ENCODE data around the gene DNAJC12.

The DNAJC12 gene

DNA sequence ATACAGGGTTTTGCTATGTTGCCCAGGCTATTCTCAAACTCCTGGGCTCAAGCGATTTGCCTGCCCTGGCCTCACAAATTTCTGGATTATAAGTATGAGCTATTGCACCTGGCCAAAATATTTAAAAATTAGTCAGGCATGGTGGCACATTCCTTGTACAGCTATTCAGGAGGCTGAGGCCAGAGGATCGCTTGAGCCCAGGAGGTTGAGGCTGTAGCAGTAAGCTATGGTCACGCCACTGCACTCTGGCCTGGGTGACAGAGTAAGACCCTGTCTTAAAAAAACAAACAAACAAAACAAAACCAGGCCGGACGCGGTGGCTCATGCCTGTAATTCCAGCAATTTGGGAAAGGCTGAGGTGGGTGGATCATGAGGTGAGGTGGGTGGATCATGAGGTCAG lies 32.0 kb upstream of the DNAJC12 start:
- Histone ChIP-seq H3K36me3 (ENCODE audit: control insufficient read depth in 1 of 2, insufficient read depth in 2 of 2, low read depth in 1 of 2, low read length in 2 of 2) (no peaks in the 10 kb centered on the region), H3K9me3 (ENCODE audit: control insufficient read depth, low read length) (no peaks in the 10 kb centered on the region), H3K4me1 (ENCODE audit: control insufficient read depth, insufficient read depth, low read depth, low read length) (no peaks in the 10 kb centered on the region), H2BK12ac (ENCODE audit: low read length in 2 of 2) (no peak overlapping the region), H4K8ac (ENCODE audit: low read length) (no peak overlapping the region), H3K9ac (ENCODE audit: low read length) (no peak overlapping the region), H3K18ac (ENCODE audit: low read depth in 1 of 2, low read length in 2 of 2) (no peak overlapping the region), H4K91ac (ENCODE audit: low read length) (no peak overlapping the region), H2BK5ac (ENCODE audit: low read depth, low read length, poor library complexity, severe bottlenecking) (no peak overlapping the region), H3K79me1 (replicated peaks; ENCODE audit: low read length, poor library complexity, severe bottlenecking) (no peaks in the 10 kb centered on the region), H3K4ac (ENCODE audit: low read depth in 1 of 2, low read length in 2 of 2) (no peak overlapping the region), H3K14ac (ENCODE audit: low read length in 2 of 2) (no peak overlapping the region), H3K4me2 (ENCODE audit: low read length, poor library complexity, severe bottlenecking) (no peak overlapping the region), H2AFZ (ENCODE audit: low read depth, low read length) (no peak overlapping the region), H2BK15ac (ENCODE audit: low read depth, poor library complexity, severe bottlenecking) (no peak overlapping the region), H3K27ac (ENCODE audit: low read length, poor library complexity, severe bottlenecking) (no peak overlapping the region), H3K27me3 (ENCODE audit: control insufficient read depth in 1 of 2, insufficient read depth in 1 of 2, low read length in 2 of 2) (no peaks in the 10 kb centered on the region), H2AK5ac (ENCODE audit: low read length, severe bottlenecking) (no peak overlapping the region), H3K23ac (ENCODE audit: low read length in 2 of 2) (no peak overlapping the region), H2BK120ac (ENCODE audit: low read depth, low read length) (no peak overlapping the region), H3K4me3 (ENCODE audit: insufficient read depth in 1 of 2, low read depth in 1 of 2, low read length in 2 of 2) (no peak overlapping the region)
- 100% methylated on average over 2 of the region's 6 CpGs for WGBS
- DNase-seq: no peak

DNA sequence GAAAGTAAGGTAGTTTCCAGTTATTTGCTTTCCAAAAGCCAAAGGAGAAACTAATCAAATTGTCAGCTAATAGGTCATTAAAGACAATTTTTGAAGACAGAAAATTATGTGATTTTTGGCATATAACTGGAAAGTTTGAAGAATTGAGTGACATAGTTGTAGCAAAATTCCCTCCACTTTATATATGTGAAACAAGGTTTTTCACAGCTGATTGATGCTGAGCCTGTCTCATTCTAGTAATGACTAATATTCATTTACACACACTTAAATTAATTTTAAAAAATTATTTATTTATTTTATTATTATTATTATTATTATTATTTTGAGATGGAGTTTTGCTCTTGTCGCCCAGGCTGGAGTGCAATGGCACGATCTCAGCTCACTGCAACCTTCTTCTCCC lies 30.1 kb upstream of the DNAJC12 start:
- Histone ChIP-seq H4K91ac (ENCODE audit: low read length) (no peak overlapping the region), H3K23ac (ENCODE audit: low read length in 2 of 2) (no peak overlapping the region), H3K4me1 (ENCODE audit: control insufficient read depth, insufficient read depth, low read depth, low read length) (no peaks in the 10 kb centered on the region), H2BK120ac (ENCODE audit: low read depth, low read length) (no peak overlapping the region), H3K27ac (ENCODE audit: low read length, poor library complexity, severe bottlenecking) (no peak overlapping the region), H2BK15ac (ENCODE audit: low read depth, poor library complexity, severe bottlenecking) (no peak overlapping the region), H3K4me2 (ENCODE audit: low read length, poor library complexity, severe bottlenecking) (no peak overlapping the region), H3K14ac (ENCODE audit: low read length in 2 of 2) (no peak overlapping the region), H3K4ac (ENCODE audit: low read depth in 1 of 2, low read length in 2 of 2) (no peak overlapping the region), H2AFZ (ENCODE audit: low read depth, low read length) (no peak overlapping the region), H3K9me3 (ENCODE audit: control insufficient read depth, low read length) (no peaks in the 10 kb centered on the region), H4K8ac (ENCODE audit: low read length) (no peak overlapping the region), H3K9ac (ENCODE audit: low read length) (no peak overlapping the region), H3K18ac (ENCODE audit: low read depth in 1 of 2, low read length in 2 of 2) (no peak overlapping the region), H2BK5ac (ENCODE audit: low read depth, low read length, poor library complexity, severe bottlenecking) (no peak overlapping the region), H2BK12ac (ENCODE audit: low read length in 2 of 2) (no peak overlapping the region), H3K27me3 (ENCODE audit: control insufficient read depth in 1 of 2, insufficient read depth in 1 of 2, low read length in 2 of 2) (no peaks in the 10 kb centered on the region), H3K36me3 (ENCODE audit: control insufficient read depth in 1 of 2, insufficient read depth in 2 of 2, low read depth in 1 of 2, low read length in 2 of 2) (no peaks in the 10 kb centered on the region), H2AK5ac (ENCODE audit: low read length, severe bottlenecking) (no peak overlapping the region), H3K79me1 (replicated peaks; ENCODE audit: low read length, poor library complexity, severe bottlenecking) (no peaks in the 10 kb centered on the region), H3K4me3 (ENCODE audit: insufficient read depth in 1 of 2, low read depth in 1 of 2, low read length in 2 of 2) (no peak overlapping the region)
- WGBS: 95% methylated on average over 2 of the region's 2 CpGs
- no peak for DNase-seq

- Histone ChIP-seq H3K4me1 (ENCODE audit: control insufficient read depth, insufficient read depth, low read depth, low read length) (no peaks in the 10 kb centered on the region), H3K14ac (ENCODE audit: low read length in 2 of 2) (no peak overlapping the region), H3K18ac (ENCODE audit: low read depth in 1 of 2, low read length in 2 of 2) (no peak overlapping the region), H2BK12ac (ENCODE audit: low read length in 2 of 2) (no peak overlapping the region), H3K79me1 (replicated peaks; ENCODE audit: low read length, poor library complexity, severe bottlenecking) (no peaks in the 10 kb centered on the region), H3K36me3 (ENCODE audit: control insufficient read depth in 1 of 2, insufficient read depth in 2 of 2, low read depth in 1 of 2, low read length in 2 of 2) (no peaks in the 10 kb centered on the region), H3K27me3 (ENCODE audit: control insufficient read depth in 1 of 2, insufficient read depth in 1 of 2, low read length in 2 of 2) (no peaks in the 10 kb centered on the region), H3K9ac (ENCODE audit: low read length) (no peak overlapping the region), H3K4me2 (ENCODE audit: low read length, poor library complexity, severe bottlenecking) (no peak overlapping the region), H3K9me3 (ENCODE audit: control insufficient read depth, low read length) (no peaks in the 10 kb centered on the region), H2BK5ac (ENCODE audit: low read depth, low read length, poor library complexity, severe bottlenecking) (no peak overlapping the region), H3K4ac (ENCODE audit: low read depth in 1 of 2, low read length in 2 of 2) (no peak overlapping the region), H2BK120ac (ENCODE audit: low read depth, low read length) (no peak overlapping the region), H3K27ac (ENCODE audit: low read length, poor library complexity, severe bottlenecking) (no peak overlapping the region), H2AK5ac (ENCODE audit: low read length, severe bottlenecking) (no peak overlapping the region), H2BK15ac (ENCODE audit: low read depth, poor library complexity, severe bottlenecking) (no peak overlapping the region), H4K8ac (ENCODE audit: low read length) (no peak overlapping the region), H3K4me3 (ENCODE audit: insufficient read depth in 1 of 2, low read depth in 1 of 2, low read length in 2 of 2) (no peak overlapping the region), H3K23ac (ENCODE audit: low read length in 2 of 2) (no peak overlapping the region), H2AFZ (ENCODE audit: low read depth, low read length) (no peak overlapping the region), H4K91ac (ENCODE audit: low read length) (no peak overlapping the region)
- 97% methylated on average over 8 of the region's 10 CpGs for WGBS
- no peak for DNase-seq
Measured at GRCh38 chr10:67864607-67865371, 26.8 kb upstream of the DNAJC12 start.

- H2BK12ac ChIP-seq (ENCODE audit: low read length in 2 of 2): no peak overlapping the region
- H3K79me1 ChIP-seq (replicated peaks; ENCODE audit: low read length, poor library complexity, severe bottlenecking): no peaks in the 10 kb centered on the region
- H3K27me3 ChIP-seq (ENCODE audit: control insufficient read depth in 1 of 2, insufficient read depth in 1 of 2, low read length in 2 of 2): no peaks in the 10 kb centered on the region
- H2BK120ac ChIP-seq (ENCODE audit: low read depth, low read length): no peak overlapping the region
- H3K27ac ChIP-seq (ENCODE audit: low read length, poor library complexity, severe bottlenecking): no peak overlapping the region
- H3K9me3 ChIP-seq (ENCODE audit: control insufficient read depth, low read length): no peaks in the 10 kb centered on the region
- no peak overlapping the region for H2BK15ac ChIP-seq (ENCODE audit: low read depth, poor library complexity, severe bottlenecking)
- no peak overlapping the region for H3K14ac ChIP-seq (ENCODE audit: low read length in 2 of 2)
- H3K4me2 ChIP-seq (ENCODE audit: low read length, poor library complexity, severe bottlenecking): no peak overlapping the region
- H3K36me3 ChIP-seq (ENCODE audit: control insufficient read depth in 1 of 2, insufficient read depth in 2 of 2, low read depth in 1 of 2, low read length in 2 of 2): no peaks in the 10 kb centered on the region
- no peak overlapping the region for H4K8ac ChIP-seq (ENCODE audit: low read length)
- H3K9ac ChIP-seq (ENCODE audit: low read length): no peak overlapping the region
- 35% methylated on average over 1 of the region's 2 CpGs for WGBS
- no peak overlapping the region for H3K4me3 ChIP-seq (ENCODE audit: insufficient read depth in 1 of 2, low read depth in 1 of 2, low read length in 2 of 2)
- no peak overlapping the region for H4K91ac ChIP-seq (ENCODE audit: low read length)
- H2AK5ac ChIP-seq (ENCODE audit: low read length, severe bottlenecking): no peak overlapping the region
- DNase-seq: no peak
- no peak overlapping the region for H3K4ac ChIP-seq (ENCODE audit: low read depth in 1 of 2, low read length in 2 of 2)
- no peak overlapping the region for H2AFZ ChIP-seq (ENCODE audit: low read depth, low read length)
- no peak overlapping the region for H3K23ac ChIP-seq (ENCODE audit: low read length in 2 of 2)
- H3K4me1 ChIP-seq (ENCODE audit: control insufficient read depth, insufficient read depth, low read depth, low read length): no peaks in the 10 kb centered on the region
- no peak overlapping the region for H3K18ac ChIP-seq (ENCODE audit: low read depth in 1 of 2, low read length in 2 of 2)
- no peak overlapping the region for H2BK5ac ChIP-seq (ENCODE audit: low read depth, low read length, poor library complexity, severe bottlenecking)
Measured at GRCh38 chr10:67863094-67863493, 25.1 kb upstream of the DNAJC12 start.

Measured in mesenchymal stem cell (in vitro differentiated cells and primary cell).